A673 (cell line): ENCODE measurements around the gene TNKS1BP1. TPM values are rescaled to one million over a fixed set of nuclear protein-coding genes. Genes with fewer than 3 reads are reported as not detected.

Experiments
- BruUV-seq: library from RNA; stranded (reverse); fragments of 400-500 nt; replicated peaks from 2 replicates; lab custom pipeline; 2021; lab: Mats Ljungman, UMichigan
- CTCF ChIA-PET: fragments of 300-600 bp; sonication (Branson Sonifier 250); formaldehyde crosslinking; loops from one replicate; lab custom pipeline; 2022; ENCODE audit warnings: antibody characterized with exemption; lab: Charles Lee
- POLR2A ChIA-PET: fragments of 300-600 bp; sonication (Branson Sonifier 250); formaldehyde crosslinking; loops from one replicate; lab custom pipeline; 2022; ENCODE audit warnings: antibody characterized with exemption; ENCODE audit not compliant: low non-redundant PET; lab: Charles Lee
- DNase-seq: peaks from one replicate; pipeline ENCODE4 v3.0.0-alpha.2; 2015; ENCODE audit warnings: low spot score
- H3K27ac ChIP-seq: fragments of 200-600 bp; sonication (generic); 2 replicates; pipeline ENCODE4 v1.5.1; 2016; ENCODE audit warnings: mixed run types, low read depth, mild to moderate bottlenecking, mixed read lengths, antibody characterized with exemption, low read length; ENCODE audit not compliant: poor library complexity, severe bottlenecking
- H3K27me3 ChIP-seq: fragments of 200-600 bp; sonication (generic); replicated peaks from 2 replicates; pipeline ENCODE4 v1.6.1; 2017; ENCODE audit warnings: mixed run types, low read depth, mild to moderate bottlenecking, mixed read lengths, antibody characterized with exemption, low read length; ENCODE audit not compliant: insufficient read depth, poor library complexity
- H3K36me3 ChIP-seq: fragments of 200-600 bp; sonication (generic); 2 replicates; pipeline ENCODE4 v1.6.1; 2016; ENCODE audit warnings: mixed run types, mild to moderate bottlenecking, mixed read lengths, antibody characterized with exemption, low read length; ENCODE audit not compliant: insufficient read depth, poor library complexity, severe bottlenecking
- H3K4me1 ChIP-seq: fragments of 200-600 bp; sonication (generic); 2 replicates; pipeline ENCODE4 v1.6.1; 2017; ENCODE audit warnings: mixed run types, mild to moderate bottlenecking, mixed read lengths, antibody characterized with exemption, low read length; ENCODE audit not compliant: insufficient read depth, poor library complexity, severe bottlenecking
- H3K4me3 ChIP-seq: fragments of 200-600 bp; sonication (generic); 2 replicates; pipeline ENCODE4 v1.5.1; 2016; ENCODE audit warnings: low read depth, mixed run types, mild to moderate bottlenecking, mixed read lengths, low read length; ENCODE audit not compliant: poor library complexity, severe bottlenecking
- H3K9me3 ChIP-seq: fragments of 200-600 bp; sonication (generic); 2 replicates; pipeline ENCODE4 v1.6.1; 2016; ENCODE audit warnings: mixed run types, low read depth, mild to moderate bottlenecking, mixed read lengths, antibody characterized with exemption, low read length; ENCODE audit not compliant: poor library complexity, severe bottlenecking
- EZH2 ChIP-seq: fragments of 200-600 bp; sonication (generic); IDR thresholded peaks from 2 replicates; pipeline ENCODE4 v1.6.1; 2017; ENCODE audit warnings: borderline replicate concordance, low read depth, mild to moderate bottlenecking, mixed read lengths, antibody characterized with exemption, low read length; ENCODE audit not compliant: poor library complexity, severe bottlenecking
- intact Hi-C: fragments of 100-400 bp; cut with micrococcal nuclease; formaldehyde crosslinking; loops from one replicate; pipeline ENCODE4 v1.10.0; 2022; ENCODE audit not compliant: unreplicated experiment
- total RNA-seq: library from RNA; stranded (reverse); gene quantifications from 2 replicates; pipeline ENCODE4 v1.2.3, GENCODE V29; 2021
- TF ChIP-seq, protein P1 (sequence below): fragments of 300-800, 200-600 bp; sonication (generic); conservative IDR thresholded peaks from 2 replicates; pipeline ENCODE4 v1.5.1; 2017; ENCODE audit warnings: low read depth, mild to moderate bottlenecking, antibody characterized with exemption, low read length, moderate library complexity, mixed read lengths

The TNKS1BP1 gene
- total RNA-seq, 1 experiment from 2014 or later: 80.4 TPM

DNA sequence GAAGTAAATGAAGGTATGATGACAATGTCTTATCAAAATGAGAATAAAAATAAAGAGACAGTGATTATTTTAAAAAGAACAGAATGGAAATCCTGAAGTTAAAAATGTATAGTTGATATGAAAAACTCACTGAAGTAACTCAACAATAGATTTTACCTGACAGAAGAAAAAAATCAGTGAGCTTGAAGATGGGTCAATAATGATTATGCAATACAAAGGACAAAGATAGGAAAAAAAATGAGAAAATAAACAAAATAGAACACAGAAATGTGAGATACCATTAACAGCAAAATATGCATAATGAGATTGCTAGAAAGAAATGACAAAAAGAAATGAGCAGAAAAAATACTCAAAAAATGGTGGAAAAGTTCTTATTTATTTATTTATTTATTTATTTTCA, 68.6 kb downstream of the TNKS1BP1 start:
- Histone ChIP-seq H3K4me1 (no peaks in the 10 kb centered on the region), H3K27me3 (peaks cover 3% of the 10 kb centered on the region), H3K4me3 (no peak overlapping the region), H3K27ac (no peak overlapping the region), H3K9me3 (no peaks in the 10 kb centered on the region), H3K36me3 (no peaks in the 10 kb centered on the region)
- CTCF ChIA-PET: no interaction called here
- intact Hi-C loops: loop anchor here (10.0 kb wide), 1 partner anchor 1541 kb away; no protein-coding TSS in a partner anchor
- DNase-seq: no peak
- POLR2A ChIA-PET: no interaction called here
- TF ChIP-seq, protein P1, sequence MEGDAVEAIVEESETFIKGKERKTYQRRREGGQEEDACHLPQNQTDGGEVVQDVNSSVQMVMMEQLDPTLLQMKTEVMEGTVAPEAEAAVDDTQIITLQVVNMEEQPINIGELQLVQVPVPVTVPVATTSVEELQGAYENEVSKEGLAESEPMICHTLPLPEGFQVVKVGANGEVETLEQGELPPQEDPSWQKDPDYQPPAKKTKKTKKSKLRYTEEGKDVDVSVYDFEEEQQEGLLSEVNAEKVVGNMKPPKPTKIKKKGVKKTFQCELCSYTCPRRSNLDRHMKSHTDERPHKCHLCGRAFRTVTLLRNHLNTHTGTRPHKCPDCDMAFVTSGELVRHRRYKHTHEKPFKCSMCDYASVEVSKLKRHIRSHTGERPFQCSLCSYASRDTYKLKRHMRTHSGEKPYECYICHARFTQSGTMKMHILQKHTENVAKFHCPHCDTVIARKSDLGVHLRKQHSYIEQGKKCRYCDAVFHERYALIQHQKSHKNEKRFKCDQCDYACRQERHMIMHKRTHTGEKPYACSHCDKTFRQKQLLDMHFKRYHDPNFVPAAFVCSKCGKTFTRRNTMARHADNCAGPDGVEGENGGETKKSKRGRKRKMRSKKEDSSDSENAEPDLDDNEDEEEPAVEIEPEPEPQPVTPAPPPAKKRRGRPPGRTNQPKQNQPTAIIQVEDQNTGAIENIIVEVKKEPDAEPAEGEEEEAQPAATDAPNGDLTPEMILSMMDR: no peak
- TF ChIP-seq EZH2: no peak
- BruUV-seq: no TSS peak

DNA sequence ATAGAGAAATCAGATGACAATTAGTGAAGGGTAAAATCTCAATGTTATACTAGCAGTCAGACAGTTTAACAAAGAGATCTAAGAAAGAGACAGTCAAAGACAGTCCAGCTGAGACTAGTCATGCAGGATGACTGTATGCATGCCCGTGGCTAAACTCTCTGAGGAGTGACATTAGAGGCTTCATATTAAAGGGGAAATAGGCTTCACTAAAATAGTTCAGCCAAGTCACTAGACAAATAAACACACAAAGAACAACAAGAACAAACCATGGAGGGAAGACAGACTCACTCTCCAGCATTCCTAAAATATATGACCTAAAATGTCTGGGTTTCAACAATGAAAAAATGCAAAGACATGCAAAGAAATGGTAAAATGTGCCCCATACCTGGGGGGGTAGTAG, 69.1 kb downstream of the TNKS1BP1 start:
- CTCF ChIA-PET: no interaction called here
- Histone ChIP-seq H3K9me3 (no peaks in the 10 kb centered on the region), H3K36me3 (no peaks in the 10 kb centered on the region), H3K4me1 (no peaks in the 10 kb centered on the region), H3K4me3 (no peak overlapping the region), H3K27ac (no peak overlapping the region), H3K27me3 (peaks cover 3% of the 10 kb centered on the region)
- intact Hi-C loops: loop anchor here (10.0 kb wide), 1 partner anchor 1541 kb away; no protein-coding TSS in a partner anchor
- POLR2A ChIA-PET: no interaction called here
- TF ChIP-seq, protein P1: no peak
- no peak for TF ChIP-seq EZH2
- BruUV-seq: no TSS peak
- DNase-seq: no peak

DNA sequence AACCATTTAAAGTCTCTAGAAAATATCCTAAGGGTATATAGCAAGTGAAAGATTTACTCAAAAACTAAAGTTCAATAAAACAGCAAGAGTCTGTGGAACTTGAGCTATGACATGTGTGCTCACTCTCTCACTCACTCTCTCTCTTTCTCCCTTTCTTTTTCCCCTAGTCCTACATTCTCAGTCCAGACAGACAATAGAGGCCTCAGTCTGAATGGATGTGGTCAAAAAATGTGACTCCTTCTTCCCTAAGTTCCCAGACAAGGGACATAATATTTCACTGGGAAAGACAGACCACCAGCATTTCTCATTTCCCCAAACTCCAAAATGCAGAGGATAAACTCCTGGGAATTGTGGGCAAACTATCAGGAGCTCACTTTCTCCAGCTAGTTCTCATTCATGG, 70.1 kb downstream of the TNKS1BP1 start:
- no peak for DNase-seq
- POLR2A ChIA-PET: no interaction called here

More for the DNA sequence above, 70.1 kb downstream of the TNKS1BP1 start:
- CTCF ChIA-PET: no interaction called here
- H3K4me1 ChIP-seq: no peaks in the 10 kb centered on the region
- H3K27me3 ChIP-seq: peaks cover 3% of the 10 kb centered on the region
- no peak for TF ChIP-seq EZH2
- TF ChIP-seq, protein P1: no peak
- H3K27ac ChIP-seq: no peak overlapping the region
- no TSS peak for BruUV-seq
- H3K4me3 ChIP-seq: no peak overlapping the region
- H3K36me3 ChIP-seq: no peaks in the 10 kb centered on the region
- intact Hi-C loops: loop anchor here (10.0 kb wide), 1 partner anchor 1540 kb away; no protein-coding TSS in a partner anchor
- no peaks in the 10 kb centered on the region for H3K9me3 ChIP-seq
